DOHH2 (cell line): Measurements from ENCODE around the gene TGFBR3.

Experiments
- H3F3A ChIP-seq: fragments of 200-600 bp; sonication (generic), shearing (Covaris generic); 2 replicates; pipeline ENCODE4 v1.6.0; 2016; ENCODE audit warnings: antibody characterized with exemption, mild to moderate bottlenecking; ENCODE audit not compliant: control insufficient read depth, insufficient read depth
- H3K27ac ChIP-seq: fragments of 200-600 bp; sonication (generic); 2 replicates; pipeline ENCODE4 v1.5.1; 2014; ENCODE audit warnings: low read depth, mild to moderate bottlenecking, low read length, moderate library complexity
- H3K27me3 ChIP-seq: fragments of 200-600 bp; sonication (generic); 2 replicates; pipeline ENCODE4 v1.6.1; 2014; ENCODE audit warnings: mild to moderate bottlenecking, low read length, mixed read lengths; ENCODE audit not compliant: control insufficient read depth
- H3K36me3 ChIP-seq: fragments of 200-600 bp; sonication (generic); 2 replicates; pipeline ENCODE4 v1.6.1; 2014; ENCODE audit warnings: mild to moderate bottlenecking, low read length, moderate library complexity, mixed read lengths; ENCODE audit not compliant: control insufficient read depth
- H3K4me1 ChIP-seq: fragments of 200-600 bp; sonication (generic); 2 replicates; pipeline ENCODE4 v1.6.1; 2014; ENCODE audit warnings: mild to moderate bottlenecking, low read length, mixed read lengths; ENCODE audit not compliant: control insufficient read depth
- H3K4me2 ChIP-seq: fragments of 200-600 bp; sonication (generic); 2 replicates; pipeline ENCODE4 v1.6.0; 2014; ENCODE audit warnings: mild to moderate bottlenecking, low read length, moderate library complexity
- H3K4me3 ChIP-seq: fragments of 200-600 bp; sonication (generic); 2 replicates; pipeline ENCODE4 v1.5.1; 2014; ENCODE audit warnings: mild to moderate bottlenecking, low read length, mixed read lengths
- H3K79me2 ChIP-seq: fragments of 200-600 bp; sonication (generic); 2 replicates; pipeline ENCODE4 v1.6.1; 2014; ENCODE audit warnings: mild to moderate bottlenecking, low read length, mixed read lengths; ENCODE audit not compliant: control insufficient read depth
- H3K9me2 ChIP-seq: fragments of 200-600 bp; sonication (generic); replicated peaks from 2 replicates; pipeline ENCODE4 v1.6.1; 2014; ENCODE audit warnings: mild to moderate bottlenecking, low read length, mixed read lengths; ENCODE audit not compliant: control insufficient read depth
- H3K9me3 ChIP-seq: fragments of 200-600 bp; sonication (generic); 2 replicates; pipeline ENCODE4 v1.6.1; 2014; ENCODE audit warnings: antibody characterized with exemption, low read length, mixed read lengths; ENCODE audit not compliant: control insufficient read depth, insufficient read depth
- H4K20me1 ChIP-seq: fragments of 200-600 bp; sonication (generic); 2 replicates; pipeline ENCODE4 v1.6.0; 2014; ENCODE audit warnings: low read depth, mild to moderate bottlenecking, antibody characterized with exemption, low read length, moderate library complexity; ENCODE audit not compliant: control insufficient read depth, insufficient read depth
- EZH2phosphoT487 ChIP-seq: fragments of 200-600 bp; sonication (generic); IDR thresholded peaks from 2 replicates; pipeline ENCODE4 v1.6.1; 2017; ENCODE audit warnings: borderline replicate concordance, mild to moderate bottlenecking, antibody characterized with exemption, low read length, moderate library complexity, mixed read lengths
- TF ChIP-seq, protein P1 (sequence below): fragments of 200-600 bp; sonication (generic); IDR thresholded peaks from one replicate; pipeline ENCODE4 v1.5.1; 2014; ENCODE audit warnings: antibody characterized with exemption, mild to moderate bottlenecking, low read depth, low read length; ENCODE audit not compliant: poor library complexity, severe bottlenecking

The TGFBR3 gene

DNA sequence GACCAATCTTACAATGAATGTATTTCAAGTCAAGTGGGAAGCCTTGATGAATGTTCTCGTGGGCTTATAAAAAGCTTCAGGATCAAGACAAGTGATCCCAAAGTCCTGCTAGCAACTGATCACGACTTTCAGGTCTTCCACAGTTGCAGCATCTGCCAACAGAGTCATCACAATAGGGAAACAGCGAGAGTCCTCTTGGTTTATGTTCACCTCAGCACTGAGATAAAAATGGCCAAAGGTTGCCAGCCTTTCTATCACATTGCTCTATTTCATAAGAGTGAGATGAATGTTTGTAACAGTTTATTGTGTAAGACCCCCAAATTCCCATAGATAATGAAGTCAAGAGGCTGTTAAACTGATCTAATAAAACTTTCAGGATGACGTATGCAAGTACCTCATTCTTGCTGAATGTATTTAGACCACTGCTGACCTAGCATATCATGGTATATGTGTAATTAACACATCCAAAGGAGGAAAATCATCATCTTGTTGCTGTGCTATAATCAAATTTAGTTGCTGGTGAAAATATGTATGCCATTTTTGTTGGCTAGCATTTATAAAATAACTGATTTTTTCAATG, 150.6 kb downstream of the TGFBR3 start:
- no peak overlapping the region for H3K27ac ChIP-seq
- H3K27me3 ChIP-seq, result no peaks in the 10 kb centered on the region
- no peaks in the 10 kb centered on the region for H3F3A ChIP-seq
- H4K20me1 ChIP-seq, result no peaks in the 10 kb centered on the region
- H3K4me3 ChIP-seq, result no peak overlapping the region
- no peaks in the 10 kb centered on the region for H3K36me3 ChIP-seq
- no peak overlapping the region for H3K4me2 ChIP-seq
- no peaks in the 10 kb centered on the region for H3K9me2 ChIP-seq
- H3K9me3 ChIP-seq, result no peaks in the 10 kb centered on the region
- H3K4me1 ChIP-seq, result no peaks in the 10 kb centered on the region
- TF ChIP-seq, protein P1, sequence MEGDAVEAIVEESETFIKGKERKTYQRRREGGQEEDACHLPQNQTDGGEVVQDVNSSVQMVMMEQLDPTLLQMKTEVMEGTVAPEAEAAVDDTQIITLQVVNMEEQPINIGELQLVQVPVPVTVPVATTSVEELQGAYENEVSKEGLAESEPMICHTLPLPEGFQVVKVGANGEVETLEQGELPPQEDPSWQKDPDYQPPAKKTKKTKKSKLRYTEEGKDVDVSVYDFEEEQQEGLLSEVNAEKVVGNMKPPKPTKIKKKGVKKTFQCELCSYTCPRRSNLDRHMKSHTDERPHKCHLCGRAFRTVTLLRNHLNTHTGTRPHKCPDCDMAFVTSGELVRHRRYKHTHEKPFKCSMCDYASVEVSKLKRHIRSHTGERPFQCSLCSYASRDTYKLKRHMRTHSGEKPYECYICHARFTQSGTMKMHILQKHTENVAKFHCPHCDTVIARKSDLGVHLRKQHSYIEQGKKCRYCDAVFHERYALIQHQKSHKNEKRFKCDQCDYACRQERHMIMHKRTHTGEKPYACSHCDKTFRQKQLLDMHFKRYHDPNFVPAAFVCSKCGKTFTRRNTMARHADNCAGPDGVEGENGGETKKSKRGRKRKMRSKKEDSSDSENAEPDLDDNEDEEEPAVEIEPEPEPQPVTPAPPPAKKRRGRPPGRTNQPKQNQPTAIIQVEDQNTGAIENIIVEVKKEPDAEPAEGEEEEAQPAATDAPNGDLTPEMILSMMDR, result no peak
- no peak for TF ChIP-seq EZH2phosphoT487
- no peaks in the 10 kb centered on the region for H3K79me2 ChIP-seq

DNA sequence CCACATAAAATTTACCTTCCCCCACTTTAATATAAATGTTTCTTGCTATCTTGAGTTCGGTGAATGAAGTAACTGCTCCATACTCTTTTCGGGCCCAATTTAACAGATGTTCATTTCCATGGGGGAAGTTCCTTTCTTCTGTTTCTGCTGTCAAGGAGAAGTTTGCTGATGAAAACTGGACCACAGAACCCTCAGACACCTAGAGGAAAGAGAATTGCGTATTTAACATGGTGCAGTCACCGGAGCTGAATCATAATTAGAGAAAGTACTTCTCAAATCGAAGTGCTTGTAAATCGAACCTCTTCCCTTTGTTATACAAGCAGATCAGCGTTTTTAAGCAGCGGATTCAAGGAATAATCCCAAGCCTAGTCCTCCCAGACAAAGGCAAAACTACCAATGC, 151.2 kb downstream of the TGFBR3 start:
- Histone ChIP-seq H3K4me3 (no peak overlapping the region), H3K27me3 (no peaks in the 10 kb centered on the region), H3K4me1 (no peaks in the 10 kb centered on the region), H3F3A (no peaks in the 10 kb centered on the region), H3K27ac (no peak overlapping the region), H3K36me3 (no peaks in the 10 kb centered on the region), H3K4me2 (no peak overlapping the region), H3K9me2 (no peaks in the 10 kb centered on the region), H3K9me3 (no peaks in the 10 kb centered on the region), H4K20me1 (no peaks in the 10 kb centered on the region), H3K79me2 (no peaks in the 10 kb centered on the region)
- TF ChIP-seq EZH2phosphoT487, result no peak
- TF ChIP-seq, protein P1, result no peak

DNA sequence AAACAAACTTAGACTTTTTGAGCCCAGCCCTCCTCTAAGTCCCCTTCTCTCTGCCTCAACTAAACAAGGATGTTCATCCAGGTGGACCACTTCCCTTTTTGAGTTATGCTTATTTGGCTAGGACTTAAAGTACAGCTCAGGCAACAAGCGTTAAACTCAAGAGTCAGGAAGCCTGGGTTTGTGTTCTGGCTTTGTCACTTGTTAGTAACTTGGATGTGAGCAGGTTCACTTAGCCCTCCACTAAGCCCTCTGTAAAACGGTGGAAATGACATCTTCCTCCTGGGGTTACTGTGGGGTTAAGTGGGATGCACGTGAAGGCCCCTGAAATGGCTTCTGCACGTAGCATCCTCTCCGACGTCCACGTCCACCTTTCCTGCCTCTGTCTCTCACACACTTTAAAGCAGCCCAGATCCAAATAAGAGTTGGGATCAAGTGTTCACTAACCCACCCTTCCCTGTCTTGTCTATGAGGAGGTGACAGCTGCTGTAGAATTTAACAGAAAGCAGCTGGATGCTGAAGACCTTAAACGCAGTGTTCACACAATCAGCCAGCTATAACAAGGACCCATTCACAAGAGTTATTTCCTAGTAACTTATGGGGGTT, 152.7 kb downstream of the TGFBR3 start:
- H3K27ac ChIP-seq, result no peak overlapping the region
- no peak for TF ChIP-seq EZH2phosphoT487
- TF ChIP-seq, protein P1, result no peak

More for the DNA sequence above, 152.7 kb downstream of the TGFBR3 start:
- no peaks in the 10 kb centered on the region for H3K36me3 ChIP-seq
- no peaks in the 10 kb centered on the region for H3K9me3 ChIP-seq
- no peaks in the 10 kb centered on the region for H3F3A ChIP-seq
- no peaks in the 10 kb centered on the region for H4K20me1 ChIP-seq
- no peaks in the 10 kb centered on the region for H3K4me1 ChIP-seq
- H3K27me3 ChIP-seq, result no peaks in the 10 kb centered on the region
- H3K9me2 ChIP-seq, result no peaks in the 10 kb centered on the region
- H3K79me2 ChIP-seq, result no peaks in the 10 kb centered on the region
- H3K4me3 ChIP-seq, result no peak overlapping the region
- no peak overlapping the region for H3K4me2 ChIP-seq
